H1 (cell line): ENCODE results near the gene MSI1. TPM values are rescaled to one million over a fixed set of nuclear protein-coding genes. Genes with fewer than 3 reads are reported as not detected.

Experiments used
- CTCF ChIA-PET: fragments of 300-600 bp; sonication (Branson Sonifier 250); formaldehyde crosslinking; loops from one replicate; lab custom pipeline; 2021; ENCODE audit not compliant: partially characterized antibody; lab: Charles Lee
- POLR2A ChIA-PET: fragments of 300-600 bp; sonication (Branson Sonifier 250); formaldehyde crosslinking; loops from one replicate; lab custom pipeline; 2021; ENCODE audit warnings: inconsistent platforms; ENCODE audit not compliant: partially characterized antibody; lab: Charles Lee
- DNase-seq, 2 experiments: peaks; one replicate each; pipeline versions ENCODE4 v3.0.0 to v3.0.0-alpha.2; 2010 to 2022; ENCODE audit warnings: low spot score in 2 of 2, low read depth in 1 of 2, mixed read lengths in 1 of 2
- FAIRE-seq: peaks from 2 replicates; lab custom pipeline; 2011; peaks lifted over from hg19 to GRCh38; lab: Jason Lieb, UNC
- H2AFZ ChIP-seq: 2 replicates; pipeline ENCODE4 v1.8.1; 2012; ENCODE audit warnings: low read length, inconsistent platforms
- H2AK5ac ChIP-seq: 2 replicates; pipeline ENCODE4 v1.6.1; 2013; ENCODE audit warnings: low read depth, low read length
- H2BK120ac ChIP-seq: replicated peaks from 2 replicates; pipeline ENCODE3; 2013; ENCODE audit warnings: low read depth, low read length, inconsistent platforms
- H2BK12ac ChIP-seq: 2 replicates; pipeline ENCODE4 v1.6.1; 2013; ENCODE audit warnings: low read depth, low read length
- H2BK15ac ChIP-seq: 2 replicates; pipeline ENCODE4 v1.6.1; 2013; ENCODE audit warnings: low read length
- H2BK20ac ChIP-seq: 2 replicates; pipeline ENCODE4 v1.6.1; 2013; ENCODE audit warnings: low read length
- H2BK5ac ChIP-seq: 2 replicates; pipeline ENCODE4 v1.6.1; 2013; ENCODE audit warnings: low read depth, low read length
- H3K14ac ChIP-seq: 2 replicates; pipeline ENCODE4 v1.6.1; 2013; ENCODE audit warnings: inconsistent platforms; ENCODE audit not compliant: insufficient read length
- H3K18ac ChIP-seq: 2 replicates; pipeline ENCODE4 v1.6.1; 2013; ENCODE audit warnings: low read length; ENCODE audit errors: extremely low read depth
- H3K23ac ChIP-seq: 2 replicates; pipeline ENCODE4 v1.6.1; 2013; ENCODE audit warnings: inconsistent platforms; ENCODE audit not compliant: insufficient read length
- H3K23me2 ChIP-seq: 2 replicates; pipeline ENCODE4 v1.6.1; 2013; ENCODE audit warnings: low read depth, low read length
- H3K27ac ChIP-seq: 2 replicates; pipeline ENCODE4 v1.6.1; 2011; ENCODE audit warnings: low read depth, low read length, inconsistent platforms
- H3K27me3 ChIP-seq, 4 experiments: replicated peaks in 1 of 4; 1 replicate in 1 of 4; 2 replicates in 3 of 4; pipeline versions ENCODE4 v1.6.1 to v1.8.1; 2011 to 2013; ENCODE audit warnings: low read length in 3 of 4, mild to moderate bottlenecking in 3 of 4, inconsistent platforms in 2 of 4, mixed read lengths in 2 of 4, moderate library complexity in 1 of 4; ENCODE audit not compliant: control insufficient read depth in 3 of 4, insufficient read depth in 3 of 4; ENCODE audit errors: extremely low read depth in 1 of 4
- H3K36me3 ChIP-seq, 4 experiments: 2 replicates each; pipeline versions ENCODE4 v1.6.1 to v1.8.1; 2011 to 2013; ENCODE audit warnings: mild to moderate bottlenecking in 4 of 4, low read length in 3 of 4, moderate library complexity in 2 of 4, control low read depth in 1 of 4, inconsistent platforms in 1 of 4; ENCODE audit not compliant: insufficient read depth in 4 of 4, control insufficient read depth in 2 of 4
- H3K4ac ChIP-seq: replicated peaks from 2 replicates; pipeline ENCODE3; 2013; ENCODE audit warnings: low read length, low read depth, mixed read lengths, inconsistent platforms; ENCODE audit not compliant: insufficient read length
- H3K4me1 ChIP-seq, 4 experiments: replicated peaks in 1 of 4; 1 replicate in 1 of 4; 2 replicates in 3 of 4; pipeline versions ENCODE4 v1.6.1 to v1.8.1; 2011 to 2013; ENCODE audit warnings: low read length in 3 of 4, inconsistent platforms in 2 of 4, mixed read lengths in 1 of 4; ENCODE audit not compliant: insufficient read depth in 4 of 4, control insufficient read depth in 3 of 4
- H3K4me2 ChIP-seq, 2 experiments: 2 replicates each; pipeline versions ENCODE4 v1.6.1 to v1.8.1; 2011 to 2013; ENCODE audit warnings: low read depth in 2 of 2, low read length in 2 of 2, control low read depth in 1 of 2, inconsistent platforms in 1 of 2, mild to moderate bottlenecking in 1 of 2; ENCODE audit not compliant: insufficient read depth in 1 of 2
- H3K4me3 ChIP-seq, 4 experiments: fragments of 200-600, 300-600 bp in 1 of 4; sonication (generic), shearing (Covaris generic), sonication (Bioruptor Twin) in 1 of 4; 2 replicates each; pipeline versions ENCODE4 v1.5.1 to v1.8.1; 2011 to 2016; ENCODE audit warnings: low read length in 4 of 4, low read depth in 3 of 4, control low read depth in 2 of 4, inconsistent platforms in 2 of 4, mild to moderate bottlenecking in 2 of 4, mixed read lengths in 1 of 4, moderate library complexity in 1 of 4; ENCODE audit not compliant: insufficient read depth in 2 of 4; ENCODE audit errors: extremely low read depth in 1 of 4
- H3K56ac ChIP-seq: replicated peaks from 2 replicates; pipeline ENCODE3; 2013; ENCODE audit warnings: low read depth, mild to moderate bottlenecking, mixed read lengths, low read length, inconsistent platforms; ENCODE audit not compliant: insufficient read length
- H3K79me1 ChIP-seq: 2 replicates; pipeline ENCODE4 v1.6.1; 2013; ENCODE audit warnings: low read depth, low read length, control low read depth
- H3K79me2 ChIP-seq, 2 experiments: 2 replicates each; pipeline versions ENCODE4 v1.6.1 to v1.8.1; 2012 to 2013; ENCODE audit warnings: low read length in 2 of 2, mild to moderate bottlenecking in 2 of 2, inconsistent platforms in 1 of 2; ENCODE audit not compliant: insufficient read depth in 2 of 2, control insufficient read depth in 1 of 2
- H3K9ac ChIP-seq, 4 experiments: replicated peaks in 1 of 4; 1 replicate in 1 of 4; 2 replicates in 3 of 4; pipeline versions ENCODE4 v1.6.1 to v1.8.1; 2011 to 2013; ENCODE audit warnings: low read depth in 3 of 4, low read length in 3 of 4, control low read depth in 2 of 4, mild to moderate bottlenecking in 2 of 4, moderate library complexity in 2 of 4, inconsistent platforms in 1 of 4; ENCODE audit errors: extremely low read depth in 1 of 4
- H3K9me3 ChIP-seq, 2 experiments: 2 replicates each; pipeline versions ENCODE4 v1.6.1 to v1.8.1; 2012 to 2013; ENCODE audit warnings: mild to moderate bottlenecking in 2 of 2, moderate library complexity in 2 of 2, control low read depth in 1 of 2, inconsistent platforms in 1 of 2, low read depth in 1 of 2, low read length in 1 of 2, mixed read lengths in 1 of 2; ENCODE audit not compliant: insufficient read depth in 2 of 2
- H4K20me1 ChIP-seq, 2 experiments: replicated peaks in 1 of 2; 2 replicates each; pipeline versions ENCODE3 to v1.8.1; 2011 to 2013; ENCODE audit warnings: inconsistent platforms in 2 of 2, low read length in 2 of 2, mild to moderate bottlenecking in 1 of 2; ENCODE audit not compliant: insufficient read depth in 2 of 2, control insufficient read depth in 1 of 2
- H4K5ac ChIP-seq: 2 replicates; pipeline ENCODE4 v1.6.1; 2013; ENCODE audit warnings: low read length, low read depth, mixed read lengths, inconsistent platforms; ENCODE audit not compliant: insufficient read length
- H4K8ac ChIP-seq: 2 replicates; pipeline ENCODE4 v1.8.0; 2013; ENCODE audit warnings: mild to moderate bottlenecking, moderate library complexity, low read length, inconsistent platforms; ENCODE audit not compliant: insufficient read depth; ENCODE audit errors: extremely low read depth
- H4K91ac ChIP-seq: replicated peaks from 2 replicates; pipeline ENCODE3; 2013; ENCODE audit warnings: low read length, mixed read lengths, inconsistent platforms; ENCODE audit not compliant: insufficient read length
- CTBP2 ChIP-seq: IDR thresholded peaks from 2 replicates; pipeline ENCODE4 v1.7.0; 2011; ENCODE audit warnings: borderline replicate concordance, mild to moderate bottlenecking, moderate library complexity, mixed read lengths, low read length; ENCODE audit not compliant: insufficient read depth, insufficient read length
- EZH2 ChIP-seq: fragments of 200-600 bp; sonication (generic); IDR thresholded peaks from 2 replicates; pipeline ENCODE4 v1.7.1; 2012; ENCODE audit warnings: low read depth, mild to moderate bottlenecking, moderate library complexity, low read length, inconsistent platforms; ENCODE audit not compliant: severe bottlenecking
- GABPA ChIP-seq: IDR thresholded peaks from 2 replicates; pipeline ENCODE4 v1.6.1; 2011; ENCODE audit warnings: mild to moderate bottlenecking, low read length, moderate library complexity, borderline replicate concordance; ENCODE audit not compliant: insufficient read depth
- RAD21 ChIP-seq, 2 experiments: IDR thresholded peaks in 1 of 2; conservative IDR thresholded peaks in 1 of 2; 2 replicates each; pipeline ENCODE4 v1.6.1; 2011; ENCODE audit warnings: low read depth in 2 of 2, low read length in 2 of 2, improper control_type of control experiment in 1 of 2, inconsistent platforms in 1 of 2, mild to moderate bottlenecking in 1 of 2, moderate library complexity in 1 of 2
- WGBS, 2 experiments: shearing (Covaris generic) in 1 of 2; methylation state at CpG; one replicate each; pipeline versions ENCODE4 v1.1.6 to v1.1.7; 2013 to 2015; ENCODE audit warnings: low lambda C conversion rate in 2 of 2, mixed read lengths in 2 of 2, inconsistent platforms in 1 of 2, low coverage in 1 of 2, missing lambda C conversion rate in 1 of 2; ENCODE audit not compliant: insufficient replicate concordance in 2 of 2, insufficient coverage in 1 of 2, insufficient read length in 1 of 2; ENCODE audit errors: extremely low coverage in 1 of 2, missing lambda C conversion rate in 1 of 2; 5-methylcytosine and 5-hydroxymethylcytosine counted together
- polyA plus RNA-seq, 7 experiments: library from polyadenylated mRNA; depleted of rRNA in 3 of 7; stranded (reverse) in 5 of 7; unstranded in 2 of 7; fragments of >200 nt in 5 of 7; fragments of 200-250 nt in 2 of 7; gene quantifications; 1 replicate in 5 of 7; 2 replicates in 1 of 7; 4 replicates in 1 of 7; pipeline versions ENCODE4 v1.2.1 to v1.2.3, GENCODE V29; 2011 to 2013; ENCODE audit warnings: missing spikeins in 2 of 7, mixed read lengths in 2 of 7
- total RNA-seq: library from RNA; stranded (reverse); fragmentation: NEBNext Ultra II Directional; extraction: Animal tissue kit (Norgen Biotek cat#: 25700); gene quantifications from 2 replicates; pipeline ENCODE4 v1.2.1, GENCODE V29; 2021

MSI1 gene
- total and polyA plus RNA-seq, 2 of the 8 experiments (the other 6 are each of a cell fraction or from before 2014, with no cell fraction given) = 13.5 to 51.9 TPM

GRCh38 chr12:120350576-120351350 lies 18.2 kb downstream of the MSI1 start:
- ChIA-PET POLR2A (interaction anchor here (0.8 to 2.1 kb wide), 5 partner anchors 9 to 70 kb away, joined by 4 to 7 read pairs (median 5); partner anchors contain the start of gene RNU4-2), CTCF (interaction anchor here (0.9 to 8.5 kb wide), 5 partner anchors 11 to 106 kb away, joined by 3 to 66 read pairs (median 6); no protein-coding TSS in a partner anchor)
- Histone ChIP-seq H3K4me3 (no peak overlapping the region), H3K56ac (no peak overlapping the region), H3K9me3 (no peaks in the 10 kb centered on the region), H3K36me3 (peaks cover 20 to 55% (median 40%) of the 10 kb centered on the region in 4 experiments; a peak in 7 of 8 replicates), H3K27ac (no peak overlapping the region; the same call in 1 of the 2 replicates), H4K91ac (no peak overlapping the region), H3K18ac (no peak overlapping the region), H3K27me3 (no peaks in the 10 kb centered on the region), H2BK5ac (no peak overlapping the region), H3K79me2 (no peaks in the 10 kb centered on the region), H3K4me1 (no peaks in the 10 kb centered on the region), H2BK120ac (no peak overlapping the region), H2AK5ac (no peak overlapping the region), H2BK12ac (no peak overlapping the region), H3K23me2 (no peaks in the 10 kb centered on the region), H3K23ac (no peak overlapping the region), H3K14ac (no peak overlapping the region), H3K9ac (no peak overlapping the region), H4K20me1 (peaks cover 4 to 7% of the 10 kb centered on the region in 2 experiments), H4K8ac (no peak overlapping the region), H3K4ac (no peak overlapping the region), H2BK20ac (no peak overlapping the region), H3K4me2 (no peak overlapping the region), H2BK15ac (no peak overlapping the region), H4K5ac (no peak overlapping the region), H2AFZ (no peak overlapping the region), H3K79me1 (no peaks in the 10 kb centered on the region)
- FAIRE-seq (no peak), DNase-seq (no peak)
- 93% methylated on average over 19 of the region's 19 CpGs; no CpG with 5 or more reads in 1 of the 2 experiments for WGBS, 2 experiments
- TF ChIP-seq EZH2 = no peak
- TF ChIP-seq RAD21 (IDR thresholded peaks at IDR 0.05 in 1 of 2, conservative IDR thresholded peaks at IDR 0.05 in 1 of 2; ENCODE audit: low read depth in 2 of 2, low read length in 2 of 2) = no peak
- no peak for TF ChIP-seq GABPA
- no peak for TF ChIP-seq CTBP2
